T follicular helper cell (primary cell): ENCODE data around the gene KIF13A.

Source experiments
- DNase-seq: peaks from one replicate; pipeline ENCODE4 v3.0.0-alpha.2; 2020; ENCODE audit warnings: low read depth

Gene KIF13A

DNA sequence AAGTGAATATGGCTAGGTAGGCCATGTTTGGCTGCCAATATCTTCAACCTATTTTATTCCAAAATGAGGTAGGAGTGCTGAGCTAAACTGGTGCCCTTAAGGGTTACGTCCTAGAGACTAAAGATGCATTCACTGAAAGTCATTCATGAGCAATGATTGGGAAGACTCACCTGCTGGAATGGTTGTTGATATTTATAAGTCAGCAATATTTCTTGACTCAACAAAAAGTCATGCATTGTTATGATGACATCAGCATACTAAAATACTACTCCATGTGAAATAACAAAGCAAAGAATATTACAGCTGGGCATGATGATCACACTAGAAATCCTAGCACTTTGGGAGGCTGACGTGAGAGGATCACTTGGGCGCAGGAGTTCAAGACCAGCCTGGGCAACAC is 263.1 kb downstream of the KIF13A start:
- no peak for DNase-seq

DNA sequence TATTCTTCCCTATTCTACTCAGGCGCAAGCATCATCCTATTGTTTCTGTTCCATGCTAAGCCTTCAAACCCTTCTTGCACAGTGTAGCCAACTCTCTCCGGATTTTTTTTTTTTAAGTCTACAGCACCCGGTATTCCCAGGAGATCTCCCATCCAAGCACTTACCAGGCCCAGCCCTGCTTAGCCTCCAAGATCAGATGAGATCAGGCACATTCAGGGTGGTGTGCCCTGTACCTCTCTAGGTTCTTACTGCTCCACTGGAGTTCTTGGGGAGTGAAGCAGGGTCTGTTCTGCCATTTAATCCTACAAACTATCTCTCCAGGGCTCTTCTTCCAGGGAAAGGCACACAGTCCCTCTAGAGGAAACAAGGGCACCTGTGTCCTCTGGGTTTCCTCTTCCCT is 265.8 kb downstream of the KIF13A start:
- no peak for DNase-seq

DNA sequence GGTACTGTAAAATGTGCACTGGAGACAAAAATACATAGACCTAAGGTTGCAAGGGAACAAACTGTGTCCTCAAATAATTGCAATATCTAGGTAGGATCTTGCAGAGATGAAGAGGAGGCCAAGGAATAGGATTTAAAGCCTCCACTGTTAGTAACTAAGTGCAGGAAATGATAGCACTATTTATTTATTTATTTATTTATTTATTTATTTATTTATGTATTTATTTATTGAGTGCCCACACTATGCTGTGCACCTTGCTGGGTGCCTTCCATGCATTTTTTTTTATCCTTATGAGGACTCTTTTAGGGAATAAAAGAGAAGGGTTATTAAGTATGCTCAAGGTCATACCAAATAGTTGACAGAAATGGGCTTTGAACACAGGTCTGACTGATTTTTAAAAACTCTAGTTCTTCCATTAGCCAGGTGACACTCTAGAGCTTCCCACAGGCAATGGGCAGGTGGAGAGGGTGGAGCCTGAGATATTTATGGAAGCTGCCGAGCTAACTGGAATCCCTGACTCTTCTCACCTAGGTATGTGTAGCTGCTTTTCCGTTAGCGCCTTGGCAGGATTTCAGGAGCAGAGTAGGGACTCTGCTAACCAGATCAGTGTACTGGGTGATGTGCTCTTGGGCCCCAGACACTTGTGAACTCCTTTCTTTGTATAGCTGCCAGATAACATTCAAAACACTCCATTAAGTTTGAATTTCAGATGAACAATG is 268.0 kb downstream of the KIF13A start:
- no peak for DNase-seq

DNA sequence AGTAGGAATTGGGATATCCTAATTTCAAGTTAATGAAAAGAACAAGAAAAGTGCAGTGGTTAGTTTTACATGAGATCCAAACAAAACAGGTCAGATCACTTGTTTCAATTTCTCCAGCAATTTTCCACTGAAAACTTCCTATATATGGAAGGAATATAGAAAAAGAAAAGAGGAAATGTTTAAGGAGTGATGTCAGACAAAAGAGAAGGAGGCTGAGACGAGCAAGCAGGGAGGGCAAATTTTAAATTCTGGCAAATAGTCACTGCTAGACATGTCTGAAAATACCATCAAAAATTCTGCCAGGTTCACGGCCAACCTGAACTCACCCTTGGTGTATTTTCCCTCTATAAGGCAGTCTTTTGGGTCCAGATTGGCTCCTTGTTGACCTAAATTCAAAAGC is 271.2 kb downstream of the KIF13A start:
- DNase-seq: no peak

DNA sequence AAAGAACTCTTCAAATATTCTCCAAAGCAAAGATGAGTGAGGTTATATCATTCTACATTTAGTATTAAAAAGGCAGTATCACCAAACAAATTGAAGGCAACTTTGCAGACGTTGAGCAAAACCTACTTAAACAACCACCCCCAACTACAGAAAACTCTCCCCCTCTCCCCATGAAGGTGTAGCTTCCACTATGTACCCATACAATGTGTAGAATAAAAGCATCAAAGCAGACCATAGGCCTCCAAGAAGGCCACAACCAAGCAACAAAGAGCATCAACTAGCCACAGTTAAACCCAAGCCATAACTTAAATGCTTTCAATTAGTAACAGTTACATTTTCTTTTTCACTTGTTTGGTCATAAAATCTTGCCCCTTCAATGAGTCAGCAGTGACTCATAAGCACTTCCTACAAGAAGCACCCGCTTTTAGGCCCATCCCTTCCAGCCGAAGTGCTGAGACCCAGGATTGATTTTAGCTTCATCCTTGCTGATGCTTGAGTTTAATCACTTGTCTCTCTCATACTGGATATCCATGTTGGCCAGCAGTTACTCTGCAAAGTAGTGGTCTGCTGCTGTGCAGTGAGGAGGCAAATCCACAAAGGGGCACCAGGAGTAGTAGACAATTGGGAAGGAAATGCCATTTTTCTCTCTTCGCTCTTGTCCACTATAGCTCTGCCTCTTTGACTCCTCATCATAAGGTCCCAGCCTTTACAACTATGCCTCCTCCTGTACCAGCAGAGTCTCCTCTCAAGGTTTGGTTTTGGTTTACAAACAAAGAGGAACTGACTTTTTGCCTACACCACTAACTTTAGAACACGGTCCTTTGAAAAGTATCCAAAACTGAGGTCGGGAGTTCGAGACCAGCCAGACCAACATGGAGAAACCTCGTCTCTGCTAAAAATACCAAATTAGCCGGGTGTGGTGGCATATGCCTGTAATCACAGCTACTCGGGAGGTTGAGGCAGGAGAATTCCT is 272.3 kb downstream of the KIF13A start:
- no peak for DNase-seq

DNA sequence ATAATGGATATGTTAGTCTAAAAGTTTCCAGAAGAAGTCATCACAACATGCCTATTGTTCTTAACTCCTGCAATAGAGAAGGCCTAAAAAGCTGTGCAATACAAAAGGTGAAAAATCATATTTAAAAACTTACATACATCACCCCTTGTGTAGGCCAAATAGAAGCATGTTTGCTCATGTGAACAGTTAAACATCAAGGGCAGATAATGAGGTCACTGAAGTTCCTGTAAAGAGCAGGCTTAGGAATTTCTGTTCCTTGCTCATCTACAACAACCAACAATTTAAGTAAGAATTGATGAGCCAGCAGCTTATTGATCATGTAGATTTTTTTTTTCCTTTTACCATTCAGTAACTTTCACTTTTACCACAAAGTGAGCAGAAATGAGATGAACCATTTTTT is 273.3 kb downstream of the KIF13A start:
- no peak for DNase-seq

DNA sequence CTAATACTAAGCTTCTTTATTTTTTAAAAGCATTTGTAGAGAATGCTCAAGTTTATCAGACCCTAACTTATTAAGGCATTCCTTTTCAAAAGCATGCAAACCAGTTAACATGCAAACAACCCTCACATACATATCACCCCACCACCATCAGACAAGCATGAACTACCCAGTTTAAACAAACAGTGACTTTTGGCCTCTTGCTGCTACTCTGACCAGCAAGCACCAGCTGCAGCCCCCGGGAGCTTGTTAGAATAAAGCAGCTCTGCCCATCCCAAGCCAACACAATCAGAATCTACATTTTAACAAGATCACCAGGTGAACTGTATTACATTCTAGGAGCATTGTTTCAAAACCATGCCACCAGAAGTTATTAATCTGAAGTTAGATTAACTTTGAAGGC is 274.9 kb downstream of the KIF13A start:
- DNase-seq: no peak

DNA sequence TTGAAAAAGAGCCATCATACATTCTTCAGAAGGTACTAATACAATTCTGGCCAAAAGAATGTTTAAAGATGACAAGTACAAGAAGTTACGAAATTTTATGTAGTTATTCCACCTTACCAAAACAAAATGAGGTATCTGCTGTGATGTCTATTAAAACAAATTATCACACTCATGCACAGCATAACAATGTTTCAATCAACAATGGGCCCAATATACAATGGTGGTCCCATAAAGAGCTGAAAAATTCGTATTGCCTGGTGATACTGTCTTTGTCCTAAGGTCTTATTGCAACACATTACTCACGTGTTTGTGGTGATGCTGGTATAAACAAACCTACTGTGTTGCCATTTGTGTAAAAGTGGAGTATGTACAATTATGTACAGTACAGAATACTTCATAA is 277.1 kb downstream of the KIF13A start:
- no peak for DNase-seq

DNA sequence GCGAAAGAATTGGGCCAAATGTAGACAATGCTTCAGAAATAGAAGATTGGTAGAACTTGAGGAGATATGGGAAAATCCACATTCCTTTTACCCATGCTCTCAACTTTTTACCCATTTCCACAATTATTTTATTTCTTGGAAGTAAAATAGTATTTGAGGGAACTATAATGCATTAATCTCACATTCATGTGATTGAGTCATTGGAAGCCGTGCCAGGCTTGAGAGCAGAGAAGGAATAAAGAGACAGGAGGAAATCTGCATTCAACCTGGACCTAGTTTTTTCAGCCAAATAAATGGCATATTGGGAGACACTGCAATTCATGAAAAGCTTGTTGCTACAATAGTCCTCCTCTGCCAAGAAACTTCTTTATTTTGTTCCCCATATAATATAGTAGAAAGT is 278.0 kb downstream of the KIF13A start:
- DNase-seq: no peak
